PFSK-1 (cell line): ENCODE results near the gene FSD2.

Experiments used
- FOXP2 ChIP-seq: optimal IDR thresholded peaks from 2 replicates; pipeline ENCODE3; 2011; ENCODE audit warnings: borderline replicate concordance, control low read depth, inconsistent platforms; ENCODE audit not compliant: insufficient read depth; ENCODE audit errors: extremely low read length, extremely low read depth
- POLR2AphosphoS5 ChIP-seq: IDR thresholded peaks from 2 replicates; pipeline ENCODE4 v1.6.1; 2012; ENCODE audit warnings: low read depth, mild to moderate bottlenecking, control low read depth, low read length, moderate library complexity
- REST ChIP-seq, 2 experiments: IDR thresholded peaks; 2 replicates each; pipeline versions ENCODE4 v1.6.1 to v1.8.0; 2011 to 2012; ENCODE audit warnings: low read depth in 2 of 2, low read length in 2 of 2, control low read depth in 1 of 2, inconsistent platforms in 1 of 2, mild to moderate bottlenecking in 1 of 2, moderate library complexity in 1 of 2; ENCODE audit not compliant: insufficient read depth in 1 of 2
- SIN3A ChIP-seq: IDR thresholded peaks from 2 replicates; pipeline ENCODE4 v1.6.1; 2012; ENCODE audit warnings: mild to moderate bottlenecking, low read length, moderate library complexity, borderline replicate concordance; ENCODE audit not compliant: insufficient read depth
- TAF1 ChIP-seq: IDR thresholded peaks from 2 replicates; pipeline ENCODE4 v1.6.1; 2012; ENCODE audit warnings: low read length, control low read depth, borderline replicate concordance; ENCODE audit not compliant: insufficient read depth

GRCh38 chr15:82731527-82731926, 74.3 kb downstream of the FSD2 start:
- no peak for TF ChIP-seq POLR2AphosphoS5
- no peak for TF ChIP-seq TAF1
- no peak for TF ChIP-seq REST (IDR thresholded peaks at IDR 0.05; ENCODE audit: insufficient read depth in 1 of 2, low read depth in 2 of 2, low read length in 2 of 2)
- TF ChIP-seq SIN3A = no peak
- TF ChIP-seq FOXP2 = no peak
